Astrocyte of the spinal cord (primary cell): ENCODE data around the gene FBLN1.

Experiments
- DNase-seq: peaks from one replicate; pipeline ENCODE4 v3.0.0; 2011; ENCODE audit warnings: low read depth, low spot score
- H3K4me3 ChIP-seq: 2 replicates; pipeline ENCODE4 v1.5.1; 2011; ENCODE audit warnings: low read depth, mild to moderate bottlenecking, low read length, moderate library complexity
- CTCF ChIP-seq: IDR thresholded peaks from 2 replicates; pipeline ENCODE4 v1.5.1; 2012; ENCODE audit warnings: low read depth, mild to moderate bottlenecking, low read length, inconsistent platforms
- in situ Hi-C: cut with HindIII; loops from 2 replicates; pipeline ENCODE4 v1.10.0; 2017; ENCODE audit warnings: low sequenced_read_pairs

Gene FBLN1

GRCh38 chr22:45630436-45630835, 127.8 kb downstream of the FBLN1 start:
- in situ Hi-C loops: no loop called here
- TF ChIP-seq CTCF: no peak

GRCh38 chr22:45631140-45631840, 128.6 kb downstream of the FBLN1 start:
- DNase-seq: no peak
- in situ Hi-C loops: no loop called here
- no peak for TF ChIP-seq CTCF
- no peak overlapping the region for H3K4me3 ChIP-seq

More at GRCh38 chr22:45630436-45630835, 127.8 kb downstream of the FBLN1 start:
- no peak for DNase-seq
- H3K4me3 ChIP-seq: no peak overlapping the region

- no peak for TF ChIP-seq CTCF
- DNase-seq: no peak
- no peak overlapping the region for H3K4me3 ChIP-seq
- in situ Hi-C loops: no loop called here
These were observed 129.2 kb downstream of the FBLN1 start for GRCh38 chr22:45631841-45632238.

GRCh38 chr22:45632791-45633515, 130.3 kb downstream of the FBLN1 start:
- no peak overlapping the region for H3K4me3 ChIP-seq
- no peak for DNase-seq
- TF ChIP-seq CTCF: no peak
- in situ Hi-C loops: no loop called here

GRCh38 chr22:45636683-45637082, 134.0 kb downstream of the FBLN1 start:
- DNase-seq: no peak
- TF ChIP-seq CTCF: no peak
- no peak overlapping the region for H3K4me3 ChIP-seq
- in situ Hi-C loops: no loop called here

- TF ChIP-seq CTCF: no peak
- in situ Hi-C loops: no loop called here
- no peak overlapping the region for H3K4me3 ChIP-seq
- no peak for DNase-seq
These were observed 135.5 kb downstream of the FBLN1 start for GRCh38 chr22:45638197-45638596.
